ENCODE measurements around the gene SLC10A3.

The SLC10A3 gene

GRCh38 chrX:154440623-154441357 lies 49.6 kb downstream of the SLC10A3 start:
- DNase-seq (ENCODE audit: low read depth in 2 of 2), result no peak

- DNase-seq (ENCODE audit: low read depth in 2 of 2), result no peak
Observed at GRCh38 chrX:154439841-154440240, 50.6 kb downstream of the SLC10A3 start.

- no peak for DNase-seq (ENCODE audit: low read depth in 2 of 2)
Observed at GRCh38 chrX:154437971-154438893, 52.2 kb downstream of the SLC10A3 start.

Data from stimulated activated CD4-positive, alpha-beta T cell treated with anti-CD3 and anti-CD28 coated beads, Interleukin-1b, Interleukin-23, amount 100 ng/mL, for 1 hour (primary cell).